Measurements from ENCODE around the gene LRTM2. TPM values are rescaled to one million over a fixed set of nuclear protein-coding genes. Genes with fewer than 3 reads are reported as not detected.

LRTM2 gene
- total RNA-seq, 2 experiments from 2014 or later = not detected

GRCh38 chr12:1848745-1849144 is 28.4 kb downstream of the LRTM2 start:
- ChIA-PET CTCF (ENCODE audit: unreplicated experiment) (no interaction called here), POLR2A (interaction anchor here (0.6 kb wide), 1 partner anchor 174 kb away, joined by 3 read pairs; no protein-coding TSS in a partner anchor)
- Histone ChIP-seq H3K4me1 (ENCODE audit: insufficient read depth, low read length, poor library complexity, severe bottlenecking) (no peaks in the 10 kb centered on the region), H3K9me2 (ENCODE audit: insufficient read depth, low read length) (no peaks in the 10 kb centered on the region), H2AFZ (ENCODE audit: low read length) (no peak overlapping the region), H3K27ac (ENCODE audit: low read depth, low read length, poor library complexity, severe bottlenecking) (no peak overlapping the region), H3K4me2 (ENCODE audit: low read length) (no peak overlapping the region), H3K4me3 (ENCODE audit: low read depth, low read length, poor library complexity, severe bottlenecking) (no peak overlapping the region), H3K36me3 (ENCODE audit: insufficient read depth, low read length) (no peaks in the 10 kb centered on the region), H3K79me2 (ENCODE audit: insufficient read depth, low read depth, low read length) (no peaks in the 10 kb centered on the region), H4K20me1 (ENCODE audit: insufficient read depth, low read length) (no peaks in the 10 kb centered on the region), H3K9me3 (ENCODE audit: low read length) (no peaks in the 10 kb centered on the region)
- BruUV-seq (replicated peaks) = no TSS peak
- no peak for DNase-seq (ENCODE audit: low spot score)
- no peak for TF ChIP-seq CTCF (conservative IDR thresholded peaks at IDR 0.05; ENCODE audit: low read length)
- no peak for TF ChIP-seq EZH2phosphoT487 (IDR thresholded peaks at IDR 0.05; ENCODE audit: borderline replicate concordance, low read depth, low read length)
- intact Hi-C loops (cut with micrococcal nuclease; ENCODE audit: unreplicated experiment) = no loop called here

GRCh38 chr12:1851151-1851701 is 30.9 kb downstream of the LRTM2 start:
- H3K4me3 ChIP-seq (ENCODE audit: low read depth, low read length, poor library complexity, severe bottlenecking) = no peak overlapping the region
- no TSS peak for BruUV-seq (replicated peaks)

More at GRCh38 chr12:1851151-1851701, 30.9 kb downstream of the LRTM2 start:
- no peaks in the 10 kb centered on the region for H3K9me2 ChIP-seq (ENCODE audit: insufficient read depth, low read length)
- ChIA-PET POLR2A (no interaction called here), CTCF (ENCODE audit: unreplicated experiment) (no interaction called here)
- intact Hi-C loops (cut with micrococcal nuclease; ENCODE audit: unreplicated experiment) = no loop called here
- no peaks in the 10 kb centered on the region for H4K20me1 ChIP-seq (ENCODE audit: insufficient read depth, low read length)
- TF ChIP-seq EZH2phosphoT487 (IDR thresholded peaks at IDR 0.05; ENCODE audit: borderline replicate concordance, low read depth, low read length) (no peak), CTCF (conservative IDR thresholded peaks at IDR 0.05; ENCODE audit: low read length) (no peak)
- H3K27ac ChIP-seq (ENCODE audit: low read depth, low read length, poor library complexity, severe bottlenecking) = no peak overlapping the region
- no peaks in the 10 kb centered on the region for H3K36me3 ChIP-seq (ENCODE audit: insufficient read depth, low read length)
- H3K4me2 ChIP-seq (ENCODE audit: low read length) = no peak overlapping the region
- no peaks in the 10 kb centered on the region for H3K79me2 ChIP-seq (ENCODE audit: insufficient read depth, low read depth, low read length)
- no peak overlapping the region for H2AFZ ChIP-seq (ENCODE audit: low read length)
- no peaks in the 10 kb centered on the region for H3K9me3 ChIP-seq (ENCODE audit: low read length)
- H3K4me1 ChIP-seq (ENCODE audit: insufficient read depth, low read length, poor library complexity, severe bottlenecking) = no peaks in the 10 kb centered on the region
- no peak for DNase-seq (ENCODE audit: low spot score)
